HEK293T (cell line): Measurements from ENCODE around the gene CBFA2T2.

Experiments
- ARNT ChIP-seq: fragments of 450-650 bp; IDR thresholded peaks from 2 replicates; pipeline ENCODE4 v1.6.1; 2017; ENCODE audit warnings: mild to moderate bottlenecking
- BHLHE40 ChIP-seq: fragments of 450-650 bp; IDR thresholded peaks from 2 replicates; pipeline ENCODE4 v1.6.1; 2016; ENCODE audit warnings: mild to moderate bottlenecking, moderate library complexity, borderline replicate concordance
- ELF4 ChIP-seq: fragments of 450-650 bp; IDR thresholded peaks from 2 replicates; pipeline ENCODE4 v1.6.1; 2017; ENCODE audit warnings: antibody characterized with exemption
- HDGF ChIP-seq: fragments of 450-650 bp; IDR thresholded peaks from 2 replicates; pipeline ENCODE4 v1.6.1; 2017; ENCODE audit warnings: antibody characterized with exemption, borderline replicate concordance
- LEF1 ChIP-seq: fragments of 450-650 bp; IDR thresholded peaks from 2 replicates; pipeline ENCODE4 v1.6.1; 2017; ENCODE audit warnings: mild to moderate bottlenecking, borderline replicate concordance
- NFRKB ChIP-seq: fragments of 450-650 bp; IDR thresholded peaks from 2 replicates; pipeline ENCODE4 v1.6.1; 2016; ENCODE audit warnings: mild to moderate bottlenecking, moderate library complexity
- SP1 ChIP-seq: fragments of 450-650 bp; IDR thresholded peaks from 2 replicates; pipeline ENCODE4 v1.6.1; 2017
- TF ChIP-seq, protein P1 (sequence below): fragments of 450-650 bp; IDR thresholded peaks from 2 replicates; pipeline ENCODE4 v1.6.1; 2016

DNA sequence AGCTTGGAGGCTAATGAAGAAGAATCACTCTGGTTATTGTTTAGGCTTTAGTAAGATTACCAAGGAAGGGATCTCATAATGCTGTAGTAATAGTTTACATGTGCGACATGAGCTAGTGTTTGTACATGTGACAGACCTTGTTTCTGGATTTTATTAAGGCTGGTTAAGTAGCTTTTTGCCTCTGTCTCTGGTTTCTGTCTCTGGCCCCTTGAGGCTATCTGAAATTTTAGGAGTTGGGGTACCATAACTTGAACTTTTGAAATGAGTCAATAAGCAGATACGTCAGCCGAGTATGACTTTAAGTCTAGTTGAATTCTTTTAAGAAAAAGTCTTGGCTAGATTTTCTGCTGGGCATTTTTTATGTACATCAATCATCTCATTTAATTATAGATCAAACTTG lies 9.5 kb downstream of the CBFA2T2 start:
- TF ChIP-seq HDGF (no peak), BHLHE40 (no peak), LEF1 (no peak), SP1 (no peak), ELF4 (no peak), ARNT (no peak), NFRKB (no peak)
- TF ChIP-seq, protein P1, sequence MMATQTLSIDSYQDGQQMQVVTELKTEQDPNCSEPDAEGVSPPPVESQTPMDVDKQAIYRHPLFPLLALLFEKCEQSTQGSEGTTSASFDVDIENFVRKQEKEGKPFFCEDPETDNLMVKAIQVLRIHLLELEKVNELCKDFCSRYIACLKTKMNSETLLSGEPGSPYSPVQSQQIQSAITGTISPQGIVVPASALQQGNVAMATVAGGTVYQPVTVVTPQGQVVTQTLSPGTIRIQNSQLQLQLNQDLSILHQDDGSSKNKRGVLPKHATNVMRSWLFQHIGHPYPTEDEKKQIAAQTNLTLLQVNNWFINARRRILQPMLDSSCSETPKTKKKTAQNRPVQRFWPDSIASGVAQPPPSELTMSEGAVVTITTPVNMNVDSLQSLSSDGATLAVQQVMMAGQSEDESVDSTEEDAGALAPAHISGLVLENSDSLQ: no peak
